Kidney epithelial cell (primary cell): ENCODE results near the gene HOTAIR. TPM values are rescaled to one million over a fixed set of nuclear protein-coding genes. Genes with fewer than 3 reads are reported as not detected.
A peak's percentile ranks its signal among the peaks of the same experiment; 100 is the strongest.

Source experiments
- DNase-seq: peaks from one replicate; pipeline ENCODE4 v3.0.0-alpha.2; 2010; ENCODE audit warnings: low read depth
- H3K27me3 ChIP-seq: 2 replicates; pipeline ENCODE4 v1.6.0; 2011; ENCODE audit warnings: low read length; ENCODE audit not compliant: control insufficient read depth, insufficient read depth
- H3K36me3 ChIP-seq: 2 replicates; pipeline ENCODE4 v1.5.1; 2011; ENCODE audit warnings: low read length; ENCODE audit not compliant: control insufficient read depth, insufficient read depth
- H3K4me3 ChIP-seq: 2 replicates; pipeline ENCODE4 v1.5.1; 2011; ENCODE audit warnings: low read depth, mild to moderate bottlenecking, control low read depth, low read length
- total RNA-seq: library from RNA; depleted of rRNA; stranded (reverse); fragments of >200 nt; gene quantifications from 2 replicates; pipeline ENCODE4 v1.2.3, GENCODE V29; 2015
- TF ChIP-seq, protein P1 (sequence below): IDR thresholded peaks from 2 replicates; pipeline ENCODE4 v1.5.1; 2011; ENCODE audit warnings: mild to moderate bottlenecking, moderate library complexity, low read length, control low read depth, inconsistent platforms; ENCODE audit not compliant: insufficient read depth, poor library complexity, severe bottlenecking

HOTAIR gene
- total RNA-seq, 1 donor from 2014 or later = 0.46 TPM

DNA sequence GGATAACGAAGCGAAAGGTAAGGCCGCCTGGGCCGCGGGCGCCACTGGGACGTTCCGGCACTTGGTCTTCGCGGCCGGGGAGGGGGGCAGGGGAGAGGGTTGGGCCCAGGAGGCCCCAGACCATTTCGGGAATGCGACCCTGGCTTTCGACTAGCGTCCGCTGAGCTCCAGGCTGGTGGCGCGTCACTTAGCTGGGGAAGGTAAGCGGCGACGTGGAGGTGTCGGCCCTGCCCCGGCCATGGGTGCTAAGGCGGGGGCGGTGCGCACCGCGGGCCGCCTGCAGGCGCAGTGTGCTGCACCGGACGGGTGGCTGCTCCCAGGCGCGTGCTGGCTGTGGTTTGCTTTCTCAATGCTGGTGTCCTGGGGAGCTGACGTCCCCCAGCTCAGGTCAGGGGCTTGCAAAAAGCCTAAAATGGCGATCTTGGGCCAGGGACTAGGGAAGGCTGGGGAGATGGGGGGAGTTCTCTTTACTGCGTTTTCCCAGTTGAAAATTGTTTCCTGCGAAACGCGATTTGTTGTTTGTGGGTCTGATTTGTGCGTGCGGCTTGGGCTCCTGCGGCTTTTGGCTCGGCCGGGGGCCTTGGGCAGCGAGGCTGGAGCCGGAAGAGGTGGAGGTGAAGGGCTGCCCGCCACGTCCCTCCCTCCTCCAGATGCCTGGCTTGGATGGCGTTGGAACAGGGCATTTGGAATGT, 11.4 kb upstream of the HOTAIR start:
- Histone ChIP-seq H3K27me3 (peaks cover 44% of the 10 kb centered on the region), H3K36me3 (no peaks in the 10 kb centered on the region), H3K4me3 (peak overlapping the region; percentile 60)
- no peak for DNase-seq
- TF ChIP-seq, protein P1, sequence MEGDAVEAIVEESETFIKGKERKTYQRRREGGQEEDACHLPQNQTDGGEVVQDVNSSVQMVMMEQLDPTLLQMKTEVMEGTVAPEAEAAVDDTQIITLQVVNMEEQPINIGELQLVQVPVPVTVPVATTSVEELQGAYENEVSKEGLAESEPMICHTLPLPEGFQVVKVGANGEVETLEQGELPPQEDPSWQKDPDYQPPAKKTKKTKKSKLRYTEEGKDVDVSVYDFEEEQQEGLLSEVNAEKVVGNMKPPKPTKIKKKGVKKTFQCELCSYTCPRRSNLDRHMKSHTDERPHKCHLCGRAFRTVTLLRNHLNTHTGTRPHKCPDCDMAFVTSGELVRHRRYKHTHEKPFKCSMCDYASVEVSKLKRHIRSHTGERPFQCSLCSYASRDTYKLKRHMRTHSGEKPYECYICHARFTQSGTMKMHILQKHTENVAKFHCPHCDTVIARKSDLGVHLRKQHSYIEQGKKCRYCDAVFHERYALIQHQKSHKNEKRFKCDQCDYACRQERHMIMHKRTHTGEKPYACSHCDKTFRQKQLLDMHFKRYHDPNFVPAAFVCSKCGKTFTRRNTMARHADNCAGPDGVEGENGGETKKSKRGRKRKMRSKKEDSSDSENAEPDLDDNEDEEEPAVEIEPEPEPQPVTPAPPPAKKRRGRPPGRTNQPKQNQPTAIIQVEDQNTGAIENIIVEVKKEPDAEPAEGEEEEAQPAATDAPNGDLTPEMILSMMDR = no peak

DNA sequence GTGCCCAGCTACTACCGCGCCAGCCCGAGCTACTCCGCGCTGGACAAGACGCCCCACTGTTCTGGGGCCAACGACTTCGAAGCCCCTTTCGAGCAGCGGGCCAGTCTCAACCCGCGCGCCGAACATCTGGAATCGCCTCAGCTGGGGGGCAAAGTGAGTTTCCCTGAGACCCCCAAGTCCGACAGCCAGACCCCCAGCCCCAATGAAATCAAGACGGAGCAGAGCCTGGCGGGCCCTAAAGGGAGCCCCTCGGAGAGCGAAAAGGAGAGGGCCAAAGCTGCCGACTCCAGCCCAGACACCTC, 10.9 kb upstream of the HOTAIR start:
- DNase-seq = no peak
- peak overlapping the region; percentile 60 for H3K4me3 ChIP-seq
- TF ChIP-seq, protein P1 = no peak
- no peaks in the 10 kb centered on the region for H3K36me3 ChIP-seq
- peaks cover 39% of the 10 kb centered on the region for H3K27me3 ChIP-seq

DNA sequence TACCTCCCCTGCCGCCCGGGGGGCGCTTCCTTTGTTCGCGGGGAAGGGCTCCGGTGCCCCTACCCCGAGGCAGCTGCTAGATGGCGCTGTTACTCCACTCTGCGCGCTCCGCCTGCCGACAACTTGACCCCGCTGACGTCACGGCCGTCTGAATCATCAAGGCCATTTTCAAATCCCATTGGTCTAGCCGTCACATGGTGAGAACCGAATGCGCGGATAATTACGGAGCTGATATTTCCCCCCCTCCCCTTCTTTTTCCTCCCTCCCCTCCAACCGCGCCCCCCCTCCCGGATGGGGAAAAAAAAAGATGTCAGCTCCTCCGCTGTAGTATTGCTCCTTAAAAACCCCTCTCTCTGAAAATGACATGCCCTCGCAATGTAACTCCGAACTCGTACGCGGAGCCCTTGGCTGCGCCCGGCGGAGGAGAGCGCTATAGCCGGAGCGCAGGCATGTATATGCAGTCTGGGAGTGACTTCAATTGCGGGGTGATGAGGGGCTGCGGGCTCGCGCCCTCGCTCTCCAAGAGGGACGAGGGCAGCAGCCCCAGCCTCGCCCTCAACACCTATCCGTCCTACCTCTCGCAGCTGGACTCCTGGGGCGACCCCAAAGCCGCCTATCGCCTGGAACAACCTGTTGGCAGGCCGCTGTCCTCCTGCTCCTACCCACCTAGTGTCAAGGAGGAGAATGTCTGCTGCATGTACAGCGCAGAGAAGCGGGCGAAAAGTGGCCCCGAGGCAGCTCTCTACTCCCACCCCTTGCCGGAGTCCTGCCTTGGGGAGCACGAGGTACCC, 10.3 kb upstream of the HOTAIR start, which contains the start of gene HOXC10:
Gene HOXC10, plus strand, starts transcription at position 246 of the 791 bp plus-strand sequence. Its CDS starts 114 bp downstream, at position 360.
- TF ChIP-seq, protein P1 = peak; percentile 82
- Histone ChIP-seq H3K36me3 (no peaks in the 10 kb centered on the region), H3K4me3 (peak within 1 kb of the TSS; percentile 60), H3K27me3 (peaks cover 35% of the 10 kb centered on the region)
- DNase-seq = peak; percentile 83

DNA sequence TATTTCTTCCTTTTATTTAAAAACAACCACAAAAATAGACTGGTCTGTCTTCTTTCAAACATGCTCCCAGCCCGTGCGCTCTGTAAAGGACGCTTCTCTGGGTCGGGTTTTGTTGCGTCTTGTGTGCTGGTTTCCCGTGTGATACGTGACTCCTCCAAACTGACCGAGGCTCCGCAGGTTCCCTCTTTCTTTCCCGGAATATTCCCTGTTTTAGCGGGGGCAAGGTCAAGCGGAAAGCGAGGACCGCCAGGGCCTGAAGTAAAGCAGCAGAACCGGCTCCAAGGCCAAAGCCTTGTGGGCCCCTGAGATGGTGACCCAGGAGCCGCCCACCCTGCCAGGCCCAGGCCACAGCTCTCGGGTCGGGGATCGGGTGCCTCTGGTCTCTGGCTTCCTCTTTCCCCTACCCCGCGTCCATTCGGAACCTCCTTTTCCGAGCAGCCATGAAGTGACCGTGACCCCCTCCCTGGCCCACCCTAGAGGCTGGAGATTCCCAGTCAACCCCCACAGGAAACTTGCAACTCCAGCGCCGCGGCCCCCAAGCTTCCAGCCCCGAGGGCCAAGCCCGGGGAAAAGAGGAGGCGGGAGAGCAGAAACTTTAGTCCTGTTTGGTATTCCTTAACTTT, 9.3 kb upstream of the HOTAIR start:
- peaks cover 32% of the 10 kb centered on the region for H3K27me3 ChIP-seq
- TF ChIP-seq, protein P1 = no peak
- DNase-seq = no peak
- peak overlapping the region; percentile 37 for H3K4me3 ChIP-seq
- H3K36me3 ChIP-seq = no peaks in the 10 kb centered on the region

DNA sequence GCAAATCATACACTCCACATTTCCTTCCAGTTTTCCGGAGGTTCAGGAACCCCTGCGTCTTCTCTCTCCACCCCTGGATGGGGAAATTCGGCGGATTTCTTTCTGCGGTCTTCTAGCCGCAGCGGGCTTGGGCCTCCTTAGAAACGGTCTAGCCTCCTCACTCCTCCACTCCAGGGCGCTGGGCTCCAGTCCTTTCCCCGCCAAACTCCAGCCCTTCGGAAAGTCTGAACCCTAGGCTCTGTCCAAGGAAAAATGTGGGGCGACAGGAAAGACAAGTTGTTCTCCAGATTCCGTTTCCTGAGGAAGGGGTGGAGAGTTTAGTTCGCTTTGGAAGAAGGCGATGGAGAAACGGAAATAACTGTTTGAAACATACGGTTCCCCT, 8.8 kb upstream of the HOTAIR start:
- peak overlapping the region; percentile 37 for H3K4me3 ChIP-seq
- H3K36me3 ChIP-seq = no peaks in the 10 kb centered on the region
- no peak for DNase-seq
- TF ChIP-seq, protein P1 = no peak
- H3K27me3 ChIP-seq = peaks cover 32% of the 10 kb centered on the region
